ENCODE data around the gene ZNF521. TPM values are rescaled to one million over a fixed set of nuclear protein-coding genes. Genes with fewer than 3 reads are reported as not detected.

Gene ZNF521
- polyA plus RNA-seq, 4 donors = 35.1 to 48.3 (median 45.7) TPM

GRCh38 chr18:25175558-25176517 lies 176.1 kb downstream of the ZNF521 start:
- DNase-seq (ENCODE audit: low read depth in 4 of 4, low spot score in 2 of 4) = no peak

DNA sequence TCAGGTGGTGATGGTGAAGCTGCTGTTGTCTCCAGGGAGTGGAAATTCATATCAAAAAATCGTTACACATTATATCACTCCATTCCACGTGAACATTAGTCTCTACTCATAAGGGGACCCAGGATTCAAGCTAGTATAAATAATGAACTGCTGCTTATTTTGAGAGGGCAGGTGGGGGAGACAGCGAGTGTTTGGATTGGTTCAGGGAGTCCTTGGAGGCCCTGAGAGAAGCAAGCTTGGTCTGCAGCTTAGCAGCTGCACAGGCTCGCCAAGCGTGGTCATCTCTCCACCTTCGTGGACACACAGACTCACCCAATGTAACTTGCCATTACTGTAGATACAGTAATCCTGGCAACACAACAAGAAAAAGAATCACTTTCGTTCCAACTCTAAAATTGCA lies 177.6 kb downstream of the ZNF521 start:
- no peak for DNase-seq (ENCODE audit: low read depth in 4 of 4, low spot score in 2 of 4)

GRCh38 chr18:25171334-25171733 lies 180.6 kb downstream of the ZNF521 start:
- DNase-seq (ENCODE audit: low read depth in 4 of 4, low spot score in 2 of 4) = no peak

GRCh38 chr18:25170402-25170801 lies 181.6 kb downstream of the ZNF521 start:
- no peak for DNase-seq (ENCODE audit: low read depth in 4 of 4, low spot score in 2 of 4)

DNA sequence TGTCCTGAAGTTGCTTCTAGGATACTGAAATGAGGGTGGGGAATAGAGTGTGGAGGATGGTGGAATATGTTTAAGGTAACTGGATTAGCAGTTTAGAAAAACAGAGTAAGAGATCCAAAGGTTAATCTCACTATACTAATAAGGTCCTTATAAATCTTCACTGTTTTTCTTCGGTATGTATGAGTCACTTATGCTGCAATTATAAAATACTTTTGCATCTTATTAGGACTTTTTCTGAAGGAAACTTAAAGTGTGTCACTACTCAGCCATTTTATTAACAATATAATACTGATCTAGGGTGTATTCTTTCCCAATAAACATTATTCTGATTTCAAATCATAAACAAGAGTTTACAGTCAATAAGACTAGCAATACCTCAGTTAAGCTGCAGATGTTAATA lies 182.3 kb downstream of the ZNF521 start:
- no peak for DNase-seq (ENCODE audit: low read depth in 4 of 4, low spot score in 2 of 4)

GRCh38 chr18:25167612-25168410 lies 184.2 kb downstream of the ZNF521 start:
- no peak for DNase-seq (ENCODE audit: low read depth in 4 of 4, low spot score in 2 of 4)

DNA sequence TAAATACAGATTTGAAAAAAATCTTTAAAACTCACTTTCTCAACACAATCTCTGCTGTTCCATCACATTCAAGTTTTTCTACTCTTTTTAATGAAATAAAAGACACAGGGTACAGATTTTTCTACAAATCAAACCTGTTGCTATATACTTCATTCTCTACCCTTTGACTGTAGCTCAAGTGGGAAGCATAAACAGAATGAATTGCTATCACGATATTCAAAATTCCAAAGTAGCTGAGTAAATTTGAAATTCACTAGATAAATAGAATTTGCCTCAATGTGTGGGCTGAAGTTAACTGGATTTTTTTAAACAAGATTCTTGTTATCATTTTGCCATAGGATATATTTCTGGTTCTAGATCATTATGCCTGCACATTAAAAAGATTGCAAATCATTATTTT lies 185.9 kb downstream of the ZNF521 start:
- DNase-seq (ENCODE audit: low read depth in 4 of 4, low spot score in 2 of 4) = no peak

DNA sequence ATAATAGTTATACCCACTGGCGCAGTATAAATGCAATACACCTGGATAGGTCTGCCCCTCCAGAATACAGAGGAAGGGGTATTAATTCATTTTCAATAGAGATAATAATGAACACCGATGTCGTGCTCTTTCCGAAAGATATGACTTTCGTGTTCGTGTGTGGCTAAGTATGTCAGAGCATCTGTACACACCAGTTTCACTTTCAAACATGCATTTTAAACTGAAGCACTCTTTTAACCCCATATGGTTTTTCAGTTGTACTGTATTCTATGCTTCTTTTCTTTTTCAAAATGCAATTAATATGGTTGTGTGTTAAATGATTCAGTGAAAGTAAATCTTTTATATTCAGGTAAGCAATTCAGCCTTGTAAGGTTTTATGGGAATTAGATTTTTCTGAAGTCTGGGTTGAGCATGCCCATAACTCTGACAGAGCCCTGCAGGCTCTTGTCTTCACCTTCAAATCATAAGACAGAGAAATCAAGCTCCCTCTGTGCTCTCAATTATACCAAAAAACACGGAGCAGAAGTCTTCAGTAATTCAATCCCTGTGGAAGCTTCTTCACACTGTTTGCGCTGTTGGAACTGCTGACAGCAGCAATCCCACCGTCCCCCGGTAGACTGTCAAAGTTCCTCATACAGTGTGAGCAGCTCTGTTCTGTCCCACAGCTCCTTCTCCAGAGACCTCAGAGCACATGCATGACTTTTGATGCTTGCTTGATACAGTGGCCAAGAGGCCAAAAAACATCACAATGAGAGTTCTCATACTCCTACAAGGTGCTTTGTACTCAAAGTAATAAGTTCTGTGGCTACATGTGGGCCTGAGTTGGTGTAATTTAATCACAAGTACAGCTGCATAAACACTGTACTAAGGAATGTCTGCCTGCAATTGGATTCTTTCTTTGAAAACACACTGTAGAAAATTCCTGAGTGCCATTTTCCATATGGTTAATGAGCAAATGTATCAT lies 186.8 kb downstream of the ZNF521 start:
- peak in 2 of 4 donors; percentile 53 to 66 for DNase-seq (ENCODE audit: low read depth in 4 of 4, low spot score in 2 of 4)

DNA sequence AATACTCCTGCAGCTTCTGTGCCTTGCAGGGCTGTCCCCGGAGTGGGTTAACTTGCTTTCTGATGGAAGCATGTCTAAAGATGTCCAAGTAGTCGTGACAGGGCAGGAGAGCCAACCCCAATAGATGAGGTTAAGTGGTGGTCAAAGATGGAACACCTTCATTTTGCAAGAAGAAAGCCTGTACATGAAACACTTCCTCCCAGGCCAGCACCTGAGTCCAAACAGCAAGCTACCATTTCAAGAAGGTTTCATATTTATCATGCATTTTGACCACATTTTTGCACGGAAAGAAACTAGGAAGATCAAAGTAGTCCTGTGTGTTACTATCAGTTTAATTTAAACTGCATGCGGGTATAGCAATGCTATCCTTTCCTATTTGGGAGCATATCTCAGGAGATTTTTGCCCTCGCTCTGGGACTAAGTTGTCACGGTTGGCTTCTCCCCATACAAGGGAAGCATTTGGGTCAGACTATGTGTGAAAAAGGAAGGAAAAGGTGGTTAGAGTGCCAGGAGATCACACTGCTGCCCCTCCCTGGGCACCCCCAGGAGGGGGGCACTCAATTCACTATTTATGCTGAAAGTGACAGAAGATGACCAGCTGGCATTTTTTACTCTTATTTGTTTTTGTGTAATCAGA lies 187.6 kb downstream of the ZNF521 start:
- no peak for DNase-seq (ENCODE audit: low read depth in 4 of 4, low spot score in 2 of 4)

GRCh38 chr18:25153426-25153825 lies 198.5 kb downstream of the ZNF521 start:
- DNase-seq (ENCODE audit: low read depth in 4 of 4, low spot score in 2 of 4) = no peak

DNA sequence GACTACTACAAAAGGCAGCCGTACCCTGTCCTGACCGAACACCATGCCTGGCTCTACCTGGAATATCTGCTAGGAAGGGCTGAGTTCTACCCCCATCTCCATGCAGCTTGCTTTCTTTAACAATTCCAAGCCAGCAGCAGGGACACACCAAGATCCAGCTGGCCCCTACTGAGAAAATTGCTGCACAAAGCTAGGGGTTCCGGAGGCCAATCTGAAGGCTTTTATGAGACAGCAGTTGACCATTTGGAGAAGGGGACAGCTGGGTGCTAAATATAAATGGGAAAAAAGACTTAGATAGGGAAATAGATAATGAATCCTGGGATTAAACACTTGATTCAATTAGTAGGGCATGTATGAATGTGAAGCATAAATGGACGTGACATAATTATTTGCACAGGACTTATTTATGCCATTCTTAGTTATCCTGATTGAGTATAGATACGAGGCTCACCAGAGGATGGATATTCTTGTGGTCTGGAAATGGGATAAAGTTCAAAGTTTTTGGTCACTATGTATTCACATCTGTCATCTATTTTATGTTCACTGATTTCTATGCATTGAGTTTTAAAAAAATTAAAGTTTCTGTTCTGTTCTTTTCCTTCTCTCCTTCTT lies 204.0 kb downstream of the ZNF521 start:
- no peak for DNase-seq (ENCODE audit: low read depth in 4 of 4, low spot score in 2 of 4)

GRCh38 chr18:25146512-25146910 lies 205.5 kb downstream of the ZNF521 start:
- no peak for DNase-seq (ENCODE audit: low read depth in 4 of 4, low spot score in 2 of 4)

- DNase-seq (ENCODE audit: low read depth in 4 of 4, low spot score in 2 of 4) = no peak
Measured at GRCh38 chr18:25145731-25146511, 206.0 kb downstream of the ZNF521 start.

DNA sequence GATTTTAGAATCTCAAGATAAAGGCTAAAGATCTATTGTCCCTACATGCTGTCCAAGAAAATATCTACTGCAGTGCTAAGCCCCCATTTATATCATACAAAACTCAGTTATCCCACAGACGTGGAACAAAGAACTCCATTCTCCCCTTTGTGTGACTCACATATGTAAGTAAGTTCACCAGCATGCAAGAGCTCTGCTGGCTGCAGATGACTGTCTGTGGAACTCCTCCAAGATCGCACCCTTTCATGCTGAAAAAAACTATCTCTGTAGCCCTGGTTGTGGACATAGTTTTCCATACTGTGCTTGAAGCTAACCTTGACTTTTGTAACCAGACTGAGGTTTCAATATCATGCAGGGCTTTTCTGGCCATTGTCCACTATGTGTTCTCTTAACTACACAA lies 207.1 kb downstream of the ZNF521 start:
- DNase-seq (ENCODE audit: low read depth in 4 of 4, low spot score in 2 of 4) = no peak

- DNase-seq (ENCODE audit: low read depth in 4 of 4, low spot score in 2 of 4) = no peak
Measured at GRCh38 chr18:25141886-25142285, 210.1 kb downstream of the ZNF521 start.

DNA sequence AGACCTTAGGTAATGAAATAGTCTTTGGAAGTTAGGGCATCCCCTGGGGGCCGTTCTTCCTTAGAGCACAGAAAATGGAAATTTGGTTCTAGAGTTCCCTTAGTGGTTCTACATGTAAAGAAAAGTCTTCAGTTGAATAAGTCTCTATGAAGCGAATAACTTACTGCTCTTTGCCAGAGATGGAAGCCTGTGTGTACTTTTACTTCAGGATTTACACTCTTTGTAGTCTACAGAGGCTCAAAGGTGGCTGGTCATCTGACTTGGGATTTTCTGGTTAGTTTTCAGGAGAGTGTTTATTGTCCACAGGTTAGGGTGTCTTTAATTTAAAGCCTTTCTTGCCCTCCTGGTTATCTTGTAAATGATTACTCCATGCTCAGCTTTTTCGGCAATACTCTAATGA lies 210.6 kb downstream of the ZNF521 start:
- no peak for DNase-seq (ENCODE audit: low read depth in 4 of 4, low spot score in 2 of 4)

GRCh38 chr18:25140962-25141308 lies 211.0 kb downstream of the ZNF521 start:
- DNase-seq (ENCODE audit: low read depth in 4 of 4, low spot score in 2 of 4) = no peak

DNA sequence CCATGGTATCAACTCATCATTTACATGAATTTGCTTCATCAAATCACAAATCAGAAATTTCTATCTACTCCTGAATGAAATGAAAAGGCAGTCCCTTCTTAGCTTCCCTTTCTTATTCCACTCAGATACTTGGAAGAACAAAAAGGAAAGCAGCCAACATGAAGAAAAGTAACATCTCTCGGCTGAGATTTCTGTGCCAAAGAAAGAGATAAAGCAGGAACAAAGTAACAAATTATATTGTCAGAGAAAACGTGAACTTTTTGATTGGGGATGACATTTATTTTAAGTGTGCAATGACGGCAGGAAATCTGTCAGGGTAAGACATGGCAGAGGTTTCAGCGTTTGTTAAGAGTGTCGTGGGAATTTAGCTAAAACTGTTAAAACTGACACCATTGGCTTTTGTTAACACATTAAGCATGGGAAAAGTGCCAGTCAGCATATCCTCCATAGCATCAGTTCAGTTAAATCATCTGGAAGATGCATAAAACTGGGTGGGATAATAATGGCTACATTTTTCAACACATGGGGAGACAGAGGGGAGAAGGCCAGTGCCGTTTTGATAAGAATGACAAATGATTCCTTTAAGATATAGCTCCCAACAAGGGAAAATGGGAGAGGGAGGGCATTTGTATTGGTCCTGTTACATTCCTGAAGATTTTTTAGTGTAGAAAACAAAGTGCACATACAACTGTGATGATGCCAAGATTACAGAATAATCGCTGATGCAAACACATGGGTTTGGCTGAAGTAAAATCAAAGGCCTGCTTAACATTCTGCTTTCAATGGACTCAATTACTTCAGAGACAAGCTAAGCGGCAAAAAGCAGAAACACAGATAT lies 211.6 kb downstream of the ZNF521 start:
- DNase-seq (ENCODE audit: low read depth in 4 of 4, low spot score in 2 of 4) = no peak
